SU-DHL-6 (cell line): Measurements from ENCODE around the gene BID.

ENCODE experiments used
- H2AFZ ChIP-seq: fragments of 200-600 bp; sonication (generic); 2 replicates; pipeline ENCODE4 v1.6.1; 2014; ENCODE audit warnings: low read depth, mild to moderate bottlenecking, moderate library complexity, mixed read lengths, antibody characterized with exemption, low read length; ENCODE audit not compliant: severe bottlenecking
- H3F3A ChIP-seq: fragments of 200-600 bp; shearing (Covaris generic); 2 replicates; pipeline ENCODE4 v1.6.0; 2016; ENCODE audit warnings: antibody characterized with exemption, mild to moderate bottlenecking; ENCODE audit not compliant: insufficient read depth
- H3K27ac ChIP-seq: fragments of 200-600 bp; sonication (generic); 2 replicates; pipeline ENCODE4 v1.5.1; 2016; ENCODE audit warnings: low read depth, mild to moderate bottlenecking, low read length, moderate library complexity, mixed read lengths
- H3K27me3 ChIP-seq: fragments of 200-600 bp; sonication (generic), shearing (Covaris generic); 2 replicates; pipeline ENCODE4 v1.6.0; 2014; ENCODE audit warnings: mild to moderate bottlenecking, low read length
- H3K36me3 ChIP-seq: fragments of 200-600 bp; sonication (generic); 2 replicates; pipeline ENCODE4 v1.6.1; 2014; ENCODE audit warnings: mild to moderate bottlenecking, low read length, mixed read lengths
- H3K4me2 ChIP-seq: fragments of 300-600, 200-600 bp; shearing (Covaris generic), sonication (generic); 2 replicates; pipeline ENCODE4 v1.6.0; 2014; ENCODE audit warnings: low read length, low read depth, mild to moderate bottlenecking; ENCODE audit not compliant: poor library complexity, severe bottlenecking
- H3K4me3 ChIP-seq: fragments of 200-600 bp; sonication (generic); 2 replicates; pipeline ENCODE4 v1.5.1; 2014; ENCODE audit warnings: antibody characterized with exemption, low read length, mild to moderate bottlenecking, mixed read lengths; ENCODE audit not compliant: insufficient read depth, poor library complexity, severe bottlenecking
- H3K79me2 ChIP-seq: fragments of 200-600 bp; sonication (generic); 2 replicates; pipeline ENCODE4 v1.6.1; 2014; ENCODE audit warnings: mild to moderate bottlenecking, low read length, moderate library complexity; ENCODE audit not compliant: insufficient read depth
- H3K9ac ChIP-seq: fragments of 200-600 bp; sonication (generic); 2 replicates; pipeline ENCODE4 v1.7.0; 2014; ENCODE audit warnings: mild to moderate bottlenecking, low read length
- H3K9me2 ChIP-seq: fragments of 200-600 bp; sonication (generic); replicated peaks from 2 replicates; pipeline ENCODE4 v1.6.1; 2014; ENCODE audit warnings: low read length; ENCODE audit not compliant: insufficient read depth
- H3K9me3 ChIP-seq: fragments of 200-600 bp; sonication (generic); 2 replicates; pipeline ENCODE4 v1.6.1; 2014; ENCODE audit warnings: low read length, mixed read lengths; ENCODE audit not compliant: insufficient read depth
- H4K20me1 ChIP-seq: fragments of 200-600 bp; sonication (generic); 2 replicates; pipeline ENCODE4 v1.6.1; 2014; ENCODE audit warnings: low read depth, mild to moderate bottlenecking, antibody characterized with exemption, low read length, moderate library complexity, mixed read lengths
- EZH2phosphoT487 ChIP-seq: fragments of 200-600 bp; sonication (generic), shearing (Covaris generic); conservative IDR thresholded peaks from 2 replicates; pipeline ENCODE4 v1.6.1; 2018; ENCODE audit warnings: mild to moderate bottlenecking, antibody characterized with exemption, low read length, moderate library complexity, mixed read lengths
- TF ChIP-seq, protein P1 (sequence below): fragments of 200-600 bp; sonication (generic); IDR thresholded peaks from one replicate; pipeline ENCODE4 v1.5.1; 2017; ENCODE audit warnings: antibody characterized with exemption, mild to moderate bottlenecking, low read length, moderate library complexity; ENCODE audit not compliant: insufficient read depth, poor library complexity, severe bottlenecking

The BID gene

GRCh38 chr22:17786435-17787161, 12.3 kb upstream of the BID start:
- Histone ChIP-seq H3K79me2 (no peaks in the 10 kb centered on the region), H3K27me3 (no peaks in the 10 kb centered on the region), H3F3A (no peaks in the 10 kb centered on the region), H3K4me2 (no peak overlapping the region), H3K36me3 (no peaks in the 10 kb centered on the region), H3K9ac (no peak overlapping the region), H2AFZ (no peak overlapping the region), H3K9me3 (no peaks in the 10 kb centered on the region), H3K9me2 (no peaks in the 10 kb centered on the region), H3K27ac (no peak overlapping the region), H4K20me1 (no peaks in the 10 kb centered on the region), H3K4me3 (no peak overlapping the region)
- TF ChIP-seq EZH2phosphoT487, result no peak
- TF ChIP-seq, protein P1, sequence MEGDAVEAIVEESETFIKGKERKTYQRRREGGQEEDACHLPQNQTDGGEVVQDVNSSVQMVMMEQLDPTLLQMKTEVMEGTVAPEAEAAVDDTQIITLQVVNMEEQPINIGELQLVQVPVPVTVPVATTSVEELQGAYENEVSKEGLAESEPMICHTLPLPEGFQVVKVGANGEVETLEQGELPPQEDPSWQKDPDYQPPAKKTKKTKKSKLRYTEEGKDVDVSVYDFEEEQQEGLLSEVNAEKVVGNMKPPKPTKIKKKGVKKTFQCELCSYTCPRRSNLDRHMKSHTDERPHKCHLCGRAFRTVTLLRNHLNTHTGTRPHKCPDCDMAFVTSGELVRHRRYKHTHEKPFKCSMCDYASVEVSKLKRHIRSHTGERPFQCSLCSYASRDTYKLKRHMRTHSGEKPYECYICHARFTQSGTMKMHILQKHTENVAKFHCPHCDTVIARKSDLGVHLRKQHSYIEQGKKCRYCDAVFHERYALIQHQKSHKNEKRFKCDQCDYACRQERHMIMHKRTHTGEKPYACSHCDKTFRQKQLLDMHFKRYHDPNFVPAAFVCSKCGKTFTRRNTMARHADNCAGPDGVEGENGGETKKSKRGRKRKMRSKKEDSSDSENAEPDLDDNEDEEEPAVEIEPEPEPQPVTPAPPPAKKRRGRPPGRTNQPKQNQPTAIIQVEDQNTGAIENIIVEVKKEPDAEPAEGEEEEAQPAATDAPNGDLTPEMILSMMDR, result no peak

DNA sequence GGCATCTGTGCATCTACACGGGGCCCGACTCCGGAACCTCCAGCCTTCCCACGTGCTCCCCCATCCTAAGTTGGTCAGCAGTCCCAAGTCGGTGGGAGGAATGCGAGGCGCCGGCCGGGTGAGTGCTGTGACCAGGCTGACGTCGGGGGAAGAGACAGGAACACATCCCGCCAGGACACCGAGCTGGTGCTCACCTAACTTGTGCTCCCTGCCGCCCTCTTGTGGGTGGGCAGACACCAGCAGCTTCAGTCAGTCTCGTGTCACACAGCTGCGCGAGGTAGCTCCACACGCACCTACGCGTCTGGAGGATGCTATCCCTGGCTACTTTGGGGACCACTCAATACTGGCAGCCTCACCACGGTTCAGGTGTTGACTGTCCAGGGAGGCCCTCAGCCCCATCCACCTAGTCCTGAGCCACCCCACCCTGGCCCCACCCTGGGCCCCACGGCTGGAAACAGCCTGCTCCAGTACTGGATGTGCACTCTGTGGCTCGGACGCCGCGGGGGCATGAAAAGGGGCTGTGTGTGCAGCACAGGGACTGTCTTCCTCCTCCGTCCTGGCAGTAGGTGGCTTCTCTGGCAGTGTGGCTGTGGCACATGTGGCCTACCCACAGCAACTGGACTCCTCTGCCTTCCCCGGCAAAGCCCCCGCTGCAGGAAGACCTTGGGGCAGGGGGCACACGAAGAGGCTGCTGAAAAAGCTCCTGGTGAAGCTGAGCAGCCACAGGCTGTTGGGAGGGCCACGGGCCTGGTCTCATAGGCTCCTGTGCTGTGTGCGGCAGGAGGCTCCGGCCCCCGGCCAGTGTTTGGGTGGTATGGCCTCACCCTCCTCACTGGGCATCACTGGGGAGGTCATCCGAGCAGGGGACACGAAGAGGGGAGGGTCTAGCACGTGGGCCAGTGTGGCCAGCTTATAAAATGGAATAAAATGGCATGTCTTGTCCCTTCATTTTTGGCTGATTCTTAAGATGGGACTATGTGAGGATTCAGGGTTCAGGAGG, 11.2 kb upstream of the BID start:
- Histone ChIP-seq H3K4me3 (no peak overlapping the region), H2AFZ (no peak overlapping the region), H3K9me3 (no peaks in the 10 kb centered on the region), H3K27me3 (no peaks in the 10 kb centered on the region), H3K79me2 (no peaks in the 10 kb centered on the region), H3K36me3 (no peaks in the 10 kb centered on the region), H3K4me2 (no peak overlapping the region), H3K9me2 (no peaks in the 10 kb centered on the region), H4K20me1 (no peaks in the 10 kb centered on the region), H3K9ac (no peak overlapping the region), H3F3A (no peaks in the 10 kb centered on the region), H3K27ac (no peak overlapping the region)
- TF ChIP-seq EZH2phosphoT487, result no peak
- TF ChIP-seq, protein P1, result peak; percentile 17

- Histone ChIP-seq H3K4me3 (no peak overlapping the region), H4K20me1 (no peaks in the 10 kb centered on the region), H3K4me2 (no peak overlapping the region), H3K9me3 (no peaks in the 10 kb centered on the region), H3K9ac (no peak overlapping the region), H3F3A (no peaks in the 10 kb centered on the region), H3K79me2 (no peaks in the 10 kb centered on the region), H3K27me3 (no peaks in the 10 kb centered on the region), H3K36me3 (no peaks in the 10 kb centered on the region), H3K9me2 (no peaks in the 10 kb centered on the region), H3K27ac (no peak overlapping the region), H2AFZ (no peak overlapping the region)
- TF ChIP-seq EZH2phosphoT487, result no peak
- TF ChIP-seq, protein P1, result no peak
These were observed 10.5 kb upstream of the BID start for GRCh38 chr22:17784776-17785175.
